C4-2B (cell line): Measurements from ENCODE around the gene ADCY2.

ENCODE experiments used
- ZFX ChIP-seq: fragments of 450-650 bp; IDR thresholded peaks from 2 replicates; pipeline ENCODE4 v1.6.1; 2017
- TF ChIP-seq, protein P1 (sequence below): fragments of 450-650 bp; conservative IDR thresholded peaks from 2 replicates; pipeline ENCODE4 v1.5.1; 2017; ENCODE audit warnings: mild to moderate bottlenecking

GRCh38 chr5:7678030-7678429, 282.1 kb downstream of the ADCY2 start:
- TF ChIP-seq, protein P1, sequence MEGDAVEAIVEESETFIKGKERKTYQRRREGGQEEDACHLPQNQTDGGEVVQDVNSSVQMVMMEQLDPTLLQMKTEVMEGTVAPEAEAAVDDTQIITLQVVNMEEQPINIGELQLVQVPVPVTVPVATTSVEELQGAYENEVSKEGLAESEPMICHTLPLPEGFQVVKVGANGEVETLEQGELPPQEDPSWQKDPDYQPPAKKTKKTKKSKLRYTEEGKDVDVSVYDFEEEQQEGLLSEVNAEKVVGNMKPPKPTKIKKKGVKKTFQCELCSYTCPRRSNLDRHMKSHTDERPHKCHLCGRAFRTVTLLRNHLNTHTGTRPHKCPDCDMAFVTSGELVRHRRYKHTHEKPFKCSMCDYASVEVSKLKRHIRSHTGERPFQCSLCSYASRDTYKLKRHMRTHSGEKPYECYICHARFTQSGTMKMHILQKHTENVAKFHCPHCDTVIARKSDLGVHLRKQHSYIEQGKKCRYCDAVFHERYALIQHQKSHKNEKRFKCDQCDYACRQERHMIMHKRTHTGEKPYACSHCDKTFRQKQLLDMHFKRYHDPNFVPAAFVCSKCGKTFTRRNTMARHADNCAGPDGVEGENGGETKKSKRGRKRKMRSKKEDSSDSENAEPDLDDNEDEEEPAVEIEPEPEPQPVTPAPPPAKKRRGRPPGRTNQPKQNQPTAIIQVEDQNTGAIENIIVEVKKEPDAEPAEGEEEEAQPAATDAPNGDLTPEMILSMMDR, result no peak
- TF ChIP-seq ZFX, result no peak
